HG03521 (cell line): ENCODE results near the gene ARFGEF2.
"Not testable (repeated sequence)": the region's sequence is repeated elsewhere in the genome, so short reads cannot be mapped to it uniquely, and the experiment has no call there.

Experiments used
- ATAC-seq: cut with Tn5 transposase; IDR thresholded peaks from one replicate; pipeline ENCODE4 v1.9.1; 2021; ENCODE audit warnings: mild to moderate bottlenecking, moderate library complexity; ENCODE audit not compliant: unreplicated experiment

ARFGEF2 gene

GRCh38 chr20:48949304-48950170, 28.0 kb downstream of the ARFGEF2 start:
- no peak for ATAC-seq

GRCh38 chr20:48951041-48951440, 29.5 kb downstream of the ARFGEF2 start:
- ATAC-seq, result no peak

DNA sequence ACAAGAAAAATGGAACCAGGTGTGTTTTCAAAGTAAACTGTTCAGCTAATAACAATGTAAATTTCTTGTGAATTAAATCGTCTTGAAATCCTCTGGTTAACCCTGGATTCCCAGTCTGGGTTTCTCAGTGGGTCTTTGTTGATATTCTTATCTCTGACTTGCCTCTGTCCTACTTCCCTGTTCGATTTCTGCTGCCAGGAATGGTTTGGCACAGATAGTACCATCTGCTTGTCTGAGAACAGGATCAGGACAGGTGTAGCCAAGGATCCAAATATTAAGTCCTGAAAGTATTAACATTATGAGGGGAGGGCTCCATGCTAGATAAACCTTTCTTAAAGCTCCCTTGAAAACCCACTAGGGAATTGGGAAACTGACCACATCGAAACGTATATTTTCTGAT, 30.1 kb downstream of the ARFGEF2 start:
- ATAC-seq, result no peak

DNA sequence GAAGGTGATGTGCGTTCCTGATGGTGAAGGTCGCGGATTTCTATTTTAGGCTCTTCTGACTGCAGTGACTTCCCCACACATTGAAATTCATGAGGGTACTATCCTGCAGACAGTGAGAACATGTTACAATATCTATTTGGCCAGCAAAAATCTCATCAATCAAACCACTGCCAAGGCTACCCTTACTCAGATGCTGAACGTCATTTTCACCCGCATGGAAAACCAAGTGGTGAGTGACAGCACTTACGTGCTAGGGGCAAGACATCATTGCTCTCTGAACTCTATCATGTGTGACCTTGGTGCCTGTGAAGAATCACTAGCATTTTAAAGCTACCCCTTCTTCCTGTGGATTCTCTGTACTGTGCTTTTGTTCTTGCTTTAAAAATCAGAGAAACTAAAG, 31.1 kb downstream of the ARFGEF2 start:
- ATAC-seq, result no peak

DNA sequence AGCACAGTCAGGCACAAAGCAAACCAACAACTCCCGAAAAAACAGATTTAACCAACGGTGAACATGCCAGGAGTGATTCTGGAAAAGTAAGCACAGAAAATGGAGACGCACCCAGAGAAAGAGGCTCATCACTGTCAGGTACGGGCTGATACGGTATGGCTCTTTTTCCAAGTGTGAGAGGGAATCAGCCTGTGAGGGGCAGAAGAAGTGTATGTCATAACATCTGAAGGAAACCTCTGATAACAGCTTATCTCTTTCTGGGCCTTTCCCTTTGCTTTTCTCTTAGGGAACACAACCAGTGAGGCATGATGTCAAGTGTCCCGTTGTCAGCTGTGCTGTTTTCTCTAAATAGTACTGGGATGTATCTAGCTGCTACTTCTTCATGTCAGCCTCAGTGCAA, 32.1 kb downstream of the ARFGEF2 start:
- ATAC-seq, result no peak

DNA sequence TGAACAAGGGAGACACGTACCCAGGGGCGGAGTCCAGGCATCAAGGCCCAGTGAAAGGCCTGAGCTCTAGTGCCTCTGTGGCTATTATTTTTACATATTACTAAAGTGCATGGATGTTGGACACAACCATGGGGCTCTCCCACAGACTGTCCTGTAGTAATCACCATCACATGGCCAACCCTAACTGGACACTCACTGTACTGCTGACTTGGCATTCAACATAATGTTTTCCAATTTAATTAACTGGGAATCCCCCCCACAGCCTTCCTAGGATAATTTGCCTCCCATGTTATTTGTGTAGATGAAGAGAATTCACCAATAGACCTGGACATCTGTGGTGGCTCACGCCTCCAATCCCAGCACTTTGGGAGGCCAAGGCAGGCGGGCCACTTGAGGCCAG, 34.5 kb downstream of the ARFGEF2 start:
- ATAC-seq, result no peak

DNA sequence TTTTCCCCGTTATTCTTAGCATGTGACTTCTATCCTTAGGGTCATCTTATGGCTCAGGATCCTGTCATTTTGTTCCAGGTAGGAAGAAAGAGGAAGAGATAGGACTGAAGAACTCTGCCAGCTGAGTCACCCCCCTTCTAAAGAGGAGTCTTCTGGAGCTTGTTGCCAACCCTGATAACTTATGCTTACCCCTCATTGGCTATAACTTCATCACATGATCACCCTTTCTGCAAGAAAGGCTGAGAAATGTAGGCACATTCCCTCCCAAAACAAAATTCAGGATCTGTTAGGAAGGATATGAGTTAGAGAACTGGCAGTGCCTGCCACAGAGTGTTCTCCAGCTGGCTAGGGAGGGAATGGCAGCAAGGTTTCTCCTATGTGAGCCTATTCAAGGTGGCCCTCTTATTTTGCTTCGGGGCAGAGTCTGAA, 35.6 kb downstream of the ARFGEF2 start:
- no peak for ATAC-seq

DNA sequence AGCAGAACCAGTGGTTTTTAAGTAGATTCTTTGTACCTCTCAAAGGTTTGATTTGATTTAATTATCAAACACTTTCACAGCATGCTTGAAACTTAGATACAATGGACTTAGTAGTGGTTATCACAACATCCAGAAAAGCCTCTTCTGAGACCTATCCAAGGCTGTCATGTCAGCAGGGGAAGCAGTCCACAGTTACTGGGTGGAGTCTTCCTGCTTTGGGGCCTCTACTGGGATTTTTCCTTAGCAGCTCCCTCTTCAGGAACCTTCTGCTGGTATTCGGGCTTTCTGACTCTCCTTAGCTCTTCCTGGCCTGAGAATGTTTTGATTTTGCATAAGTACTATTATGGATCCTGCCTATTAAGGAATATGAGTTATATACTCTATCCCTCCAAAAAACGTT, 36.0 kb downstream of the ARFGEF2 start:
- ATAC-seq, result no peak

DNA sequence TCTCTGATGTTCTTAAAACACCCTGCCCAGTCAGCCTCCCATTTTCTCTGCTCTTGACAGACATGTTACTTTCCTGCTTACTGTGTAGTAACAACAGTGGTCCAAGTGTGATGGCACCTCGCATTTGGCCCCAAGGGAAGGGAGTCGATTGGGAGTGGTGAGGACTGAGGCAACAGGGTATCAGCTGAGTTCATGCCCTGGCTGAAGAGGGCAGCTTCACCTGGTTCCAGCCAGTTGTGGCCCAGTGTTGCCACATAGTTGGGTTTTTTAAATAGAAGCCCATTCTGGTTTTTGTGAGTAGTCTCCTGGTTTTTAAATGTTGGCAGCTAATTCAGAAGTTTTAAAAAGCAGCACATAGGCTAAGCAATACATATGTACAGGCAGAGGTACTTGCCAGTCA, 37.2 kb downstream of the ARFGEF2 start:
- no peak for ATAC-seq

DNA sequence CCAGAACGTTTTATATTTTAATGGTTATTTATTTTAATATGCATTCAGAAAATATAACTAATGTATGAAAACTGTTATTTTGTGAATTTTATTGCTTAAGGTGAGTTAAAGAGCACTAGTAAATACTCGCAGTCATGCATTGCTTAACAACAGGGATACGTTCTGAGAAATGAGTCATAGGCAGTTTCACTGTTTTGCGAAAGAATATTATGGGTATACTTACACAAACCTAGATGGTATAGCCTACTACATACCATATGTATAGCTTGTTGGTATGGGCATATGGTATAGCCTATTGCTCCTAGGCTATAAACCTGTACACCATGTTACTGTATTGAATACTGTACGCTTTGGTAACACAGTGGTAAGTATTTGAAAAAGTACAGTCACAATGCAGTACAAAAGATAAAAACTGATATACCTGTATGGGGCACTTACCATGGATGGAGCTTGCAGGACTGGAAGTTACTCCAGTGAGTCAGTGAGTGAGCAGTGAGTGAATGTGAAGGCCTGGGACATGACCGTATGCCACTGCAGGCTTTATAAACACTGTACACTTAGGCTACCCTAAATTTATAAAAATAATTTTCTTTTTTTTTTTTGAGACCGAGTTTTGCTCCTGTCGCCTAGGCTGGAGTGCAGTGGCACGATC, 38.5 kb downstream of the ARFGEF2 start:
- ATAC-seq, result no peak

GRCh38 chr20:48962421-48962820, 40.9 kb downstream of the ARFGEF2 start:
- no peak for ATAC-seq

DNA sequence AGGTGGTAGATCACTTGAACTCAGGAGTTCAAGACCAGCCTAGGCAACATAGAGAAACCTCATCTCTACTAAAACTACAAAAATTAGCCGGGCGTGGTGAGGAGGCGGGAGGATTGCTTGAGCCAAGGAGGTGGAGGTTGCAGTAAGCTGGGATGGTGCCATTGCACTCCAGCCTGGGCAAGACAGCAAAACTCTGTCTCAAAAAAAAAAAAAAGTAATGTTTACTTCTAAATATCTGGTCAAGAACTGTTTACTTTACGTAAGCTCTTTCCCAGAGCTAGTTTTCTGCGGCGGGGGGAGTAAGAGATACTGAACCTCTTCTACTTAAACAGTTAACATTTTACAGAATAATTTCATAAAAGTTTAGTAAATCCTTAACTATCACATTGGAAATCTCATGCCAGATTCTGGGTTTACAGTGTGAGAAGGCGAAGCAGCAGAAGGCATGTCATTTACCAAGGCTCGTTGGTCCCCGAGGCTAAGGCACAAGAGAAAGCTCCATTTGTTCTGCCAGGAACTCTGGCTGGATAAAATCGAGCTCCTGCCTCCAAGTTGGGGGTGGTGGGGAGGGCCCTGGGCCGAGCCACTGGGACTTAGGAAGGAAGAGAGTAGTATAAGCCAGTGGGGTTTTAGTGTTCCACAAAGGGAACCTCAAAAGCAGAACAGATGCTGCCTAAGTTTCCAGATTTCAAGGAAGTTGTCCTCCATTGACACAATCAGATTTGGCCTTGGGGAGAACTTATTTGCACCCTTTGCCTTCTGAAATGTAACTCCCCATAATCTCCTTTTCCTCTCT, 41.7 kb downstream of the ARFGEF2 start:
- no peak for ATAC-seq

GRCh38 chr20:48965189-48965910, 43.8 kb downstream of the ARFGEF2 start:
- ATAC-seq, result no peak

DNA sequence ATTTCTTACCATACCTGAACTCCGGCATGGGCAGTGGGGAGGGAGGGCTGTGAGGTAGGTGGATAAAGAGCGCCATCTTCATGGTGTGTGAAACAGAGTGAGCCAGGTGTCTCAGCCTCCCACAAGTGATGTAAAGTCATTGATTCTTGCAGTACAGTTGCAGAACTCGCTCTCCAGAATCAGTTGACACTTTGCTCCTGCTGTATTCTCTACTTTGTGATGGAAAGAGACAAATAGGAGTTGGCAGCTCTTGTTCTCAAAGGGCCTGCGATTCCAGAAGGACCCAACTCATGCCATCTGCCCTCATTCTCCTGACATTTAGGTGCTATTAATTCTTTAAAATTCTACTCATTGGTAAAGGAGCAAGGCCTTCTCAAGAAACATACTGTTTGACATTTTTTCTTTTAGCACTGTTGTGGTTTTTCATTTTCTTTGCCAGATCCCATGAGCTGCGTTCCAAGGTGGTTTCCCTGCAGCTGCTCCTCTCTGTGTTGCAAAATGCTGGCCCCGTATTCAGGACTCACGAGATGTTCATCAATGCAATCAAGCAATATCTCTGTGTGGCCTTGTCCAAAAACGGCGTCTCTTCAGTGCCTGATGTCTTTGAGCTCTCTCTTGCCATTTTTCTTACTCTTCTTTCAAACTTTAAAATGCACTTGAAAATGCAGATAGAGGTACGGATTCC, 49.3 kb downstream of the ARFGEF2 start:
- ATAC-seq, result no peak

- no peak for ATAC-seq
These were observed 50.4 kb downstream of the ARFGEF2 start for GRCh38 chr20:48971956-48972355.

- ATAC-seq, result no peak
These were observed 51.3 kb downstream of the ARFGEF2 start for GRCh38 chr20:48972816-48973215.

DNA sequence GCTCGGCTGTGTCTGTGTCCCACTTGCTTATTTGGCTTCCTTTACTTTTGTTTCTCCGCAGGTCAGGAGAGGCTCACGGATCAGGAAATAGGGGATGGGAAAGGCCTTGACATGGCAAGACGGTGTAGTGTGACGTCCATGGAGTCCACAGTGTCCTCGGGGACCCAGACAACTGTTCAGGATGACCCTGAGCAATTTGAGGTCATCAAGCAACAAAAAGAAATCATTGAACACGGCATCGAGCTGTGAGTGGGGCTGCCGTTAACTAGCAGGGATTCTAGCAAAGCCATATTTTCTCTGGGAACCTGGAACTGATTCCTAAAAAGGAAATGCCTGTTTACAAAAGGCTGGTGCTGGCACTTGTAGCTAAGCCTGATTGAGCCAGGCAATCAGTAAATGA, 54.4 kb downstream of the ARFGEF2 start:
- no peak for ATAC-seq

GRCh38 chr20:48979980-48980379, 58.5 kb downstream of the ARFGEF2 start:
- ATAC-seq, result not testable (repeated sequence)

DNA sequence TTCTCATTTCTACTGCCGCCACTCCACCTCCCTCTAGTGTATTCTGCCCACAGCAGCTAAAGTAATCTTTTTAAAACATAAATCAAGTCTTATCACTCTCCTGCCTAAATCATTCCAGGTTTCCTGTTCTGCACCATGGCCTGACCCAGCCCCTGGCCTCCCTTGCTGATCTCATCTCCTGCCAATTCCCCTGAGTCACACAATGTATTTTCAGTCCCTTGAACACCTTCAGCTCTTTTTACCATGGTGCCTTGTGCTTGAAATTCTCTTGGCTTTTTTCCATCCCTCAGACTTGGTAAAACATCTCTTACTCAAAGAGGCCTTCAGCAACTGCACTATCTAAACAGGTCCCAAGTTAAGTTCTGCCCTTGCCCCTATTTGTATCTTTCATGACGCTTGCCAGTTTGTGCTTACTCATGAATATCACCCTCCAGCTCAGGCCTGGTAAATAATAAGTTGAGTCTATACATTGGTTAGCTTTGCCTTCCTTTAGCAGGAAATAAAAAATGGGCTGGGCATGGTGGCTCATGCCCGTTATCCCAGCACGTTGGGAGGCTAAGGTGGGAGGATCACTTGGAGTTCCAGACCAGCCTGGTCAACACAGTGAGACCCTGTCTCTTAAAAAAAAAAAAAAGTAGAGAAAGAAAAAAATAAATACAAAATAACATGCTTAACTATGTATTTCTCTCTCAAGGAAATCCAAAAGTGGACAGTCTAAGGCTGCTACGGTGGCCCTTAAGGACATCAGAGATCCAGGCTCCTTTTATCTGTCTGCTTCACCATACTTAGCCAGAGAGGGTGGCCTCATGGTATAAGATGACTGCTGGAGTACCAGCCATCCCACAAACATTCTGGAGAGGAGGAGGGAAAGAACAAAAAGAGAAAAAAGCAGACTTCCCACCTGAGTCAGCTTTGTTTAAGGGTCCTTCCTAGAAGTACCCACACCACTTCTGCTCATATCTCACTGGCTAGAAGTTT, 62.2 kb downstream of the ARFGEF2 start:
- ATAC-seq, result no peak
